ENCODE data around the gene ZDHHC13. TPM values are rescaled to one million over a fixed set of nuclear protein-coding genes. Genes with fewer than 3 reads are reported as not detected.

The ZDHHC13 gene
- total RNA-seq, 1 experiment from 2014 or later = 21.8 TPM

- TF ChIP-seq ZNF274 (IDR thresholded peaks at IDR 0.05; ENCODE audit: low read depth, low read length) (no peak), SRF (IDR thresholded peaks at IDR 0.05; ENCODE audit: low read depth) (no peak), CTCF (IDR thresholded peaks at IDR 0.05 in 2 of 3, conservative IDR thresholded peaks at IDR 0.05 in 1 of 3; ENCODE audit: borderline replicate concordance in 1 of 3, insufficient read depth in 1 of 3, low read depth in 2 of 3, low read length in 2 of 3) (no peak)
Observed at GRCh38 chr11:19091366-19091765, 25.6 kb upstream of the ZDHHC13 start (continued).

- Histone ChIP-seq H3K36me3 (ENCODE audit: control insufficient read depth in 1 of 2, insufficient read depth in 2 of 2, low read length in 2 of 2) (no peaks in the 10 kb centered on the region), H3K9ac (ENCODE audit: low read length) (no peak overlapping the region), H2AFZ (ENCODE audit: low read depth, low read length, poor library complexity, severe bottlenecking) (no peak overlapping the region), H4K20me1 (ENCODE audit: insufficient read depth) (no peaks in the 10 kb centered on the region), H3K4me2 (ENCODE audit: low read length) (no peak overlapping the region), H3K27me3 (ENCODE audit: insufficient read depth, low read length) (no peaks in the 10 kb centered on the region), H3K27ac (ENCODE audit: low read depth, low read length) (no peak overlapping the region), H3K9me3 (ENCODE audit: control insufficient read depth in 1 of 2, insufficient read depth in 1 of 2, low read depth in 1 of 2, low read length in 2 of 2) (no peaks in the 10 kb centered on the region), H3K4me1 (ENCODE audit: control insufficient read depth in 1 of 2, insufficient read depth in 2 of 2, low read length in 2 of 2) (peaks cover 0 to 4% of the 10 kb centered on the region in 2 experiments; a peak in 1 of 4 replicates), H3K9me2 (ENCODE audit: insufficient read depth) (no peaks in the 10 kb centered on the region), H3K4me3 (replicated peaks in 1 of 2; ENCODE audit: low read depth in 1 of 2, low read length in 2 of 2) (no peak overlapping the region), H3K79me2 (ENCODE audit: insufficient read depth, low read length) (no peaks in the 10 kb centered on the region)
- no TSS peak for BruUV-seq (replicated peaks)
- ChIA-PET POLR2A (no interaction called here), CTCF (no interaction called here), RAD21 (ENCODE audit: low non-redundant PET in 1 of 2, low total read pairs in 2 of 2, uncharacterized antibody in 2 of 2, unreplicated experiment in 2 of 2) (no interaction called here)
- DNase-seq (ENCODE audit: low read depth, low spot score) (no peak), ATAC-seq (no peak)
- no peak for TF ChIP-seq ELF1 (IDR thresholded peaks at IDR 0.05; ENCODE audit: borderline replicate concordance, low read depth)
- TF ChIP-seq POLR2A (IDR thresholded peaks at IDR 0.05; ENCODE audit: borderline replicate concordance, extremely low read depth, insufficient read depth, insufficient read length) = no peak
- no peak for TF ChIP-seq TCF7L2 (IDR thresholded peaks at IDR 0.05; ENCODE audit: borderline replicate concordance, extremely low read depth, insufficient read depth, insufficient read length)
- no peak for TF ChIP-seq POLR2AphosphoS5 (IDR thresholded peaks at IDR 0.05; ENCODE audit: low read depth, low read length)
- no peak for TF ChIP-seq SP1 (IDR thresholded peaks at IDR 0.05; ENCODE audit: low read depth)
- TF ChIP-seq ATF3 (IDR thresholded peaks at IDR 0.05) = no peak
- no peak for TF ChIP-seq ZNF274 (IDR thresholded peaks at IDR 0.05; ENCODE audit: low read depth, low read length)
- TF ChIP-seq, protein P1, sequence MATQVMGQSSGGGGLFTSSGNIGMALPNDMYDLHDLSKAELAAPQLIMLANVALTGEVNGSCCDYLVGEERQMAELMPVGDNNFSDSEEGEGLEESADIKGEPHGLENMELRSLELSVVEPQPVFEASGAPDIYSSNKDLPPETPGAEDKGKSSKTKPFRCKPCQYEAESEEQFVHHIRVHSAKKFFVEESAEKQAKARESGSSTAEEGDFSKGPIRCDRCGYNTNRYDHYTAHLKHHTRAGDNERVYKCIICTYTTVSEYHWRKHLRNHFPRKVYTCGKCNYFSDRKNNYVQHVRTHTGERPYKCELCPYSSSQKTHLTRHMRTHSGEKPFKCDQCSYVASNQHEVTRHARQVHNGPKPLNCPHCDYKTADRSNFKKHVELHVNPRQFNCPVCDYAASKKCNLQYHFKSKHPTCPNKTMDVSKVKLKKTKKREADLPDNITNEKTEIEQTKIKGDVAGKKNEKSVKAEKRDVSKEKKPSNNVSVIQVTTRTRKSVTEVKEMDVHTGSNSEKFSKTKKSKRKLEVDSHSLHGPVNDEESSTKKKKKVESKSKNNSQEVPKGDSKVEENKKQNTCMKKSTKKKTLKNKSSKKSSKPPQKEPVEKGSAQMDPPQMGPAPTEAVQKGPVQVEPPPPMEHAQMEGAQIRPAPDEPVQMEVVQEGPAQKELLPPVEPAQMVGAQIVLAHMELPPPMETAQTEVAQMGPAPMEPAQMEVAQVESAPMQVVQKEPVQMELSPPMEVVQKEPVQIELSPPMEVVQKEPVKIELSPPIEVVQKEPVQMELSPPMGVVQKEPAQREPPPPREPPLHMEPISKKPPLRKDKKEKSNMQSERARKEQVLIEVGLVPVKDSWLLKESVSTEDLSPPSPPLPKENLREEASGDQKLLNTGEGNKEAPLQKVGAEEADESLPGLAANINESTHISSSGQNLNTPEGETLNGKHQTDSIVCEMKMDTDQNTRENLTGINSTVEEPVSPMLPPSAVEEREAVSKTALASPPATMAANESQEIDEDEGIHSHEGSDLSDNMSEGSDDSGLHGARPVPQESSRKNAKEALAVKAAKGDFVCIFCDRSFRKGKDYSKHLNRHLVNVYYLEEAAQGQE (IDR thresholded peaks at IDR 0.05; ENCODE audit: low read depth) = no peak
- TF ChIP-seq EGR1 (IDR thresholded peaks at IDR 0.05; ENCODE audit: low read depth) = no peak
- no peak for TF ChIP-seq ZFX (IDR thresholded peaks at IDR 0.05)
- TF ChIP-seq SIN3A (IDR thresholded peaks at IDR 0.05; ENCODE audit: low read depth) = no peak
- TF ChIP-seq RAD21 (IDR thresholded peaks at IDR 0.05; ENCODE audit: low read depth) = no peak
- no peak for TF ChIP-seq ZBTB33 (IDR thresholded peaks at IDR 0.05; ENCODE audit: extremely low read depth, insufficient replicate concordance, low read length)
- TF ChIP-seq EZH2phosphoT487 (IDR thresholded peaks at IDR 0.05; ENCODE audit: borderline replicate concordance) = no peak
- TF ChIP-seq JUND (IDR thresholded peaks at IDR 0.05) = no peak
- intact Hi-C loops (cut with micrococcal nuclease) = no loop called here
Observed at GRCh38 chr11:19092342-19092741, 24.6 kb upstream of the ZDHHC13 start.

Data from HCT116 (cell line).